HG02884 (cell line): ENCODE data around the gene ATAD2B.

Experiments used
- ATAC-seq: cut with Tn5 transposase; IDR thresholded peaks from one replicate; pipeline ENCODE4 v1.9.1; 2021; ENCODE audit warnings: mild to moderate bottlenecking, moderate library complexity; ENCODE audit not compliant: unreplicated experiment

The ATAD2B gene

GRCh38 chr2:23838996-23839395 lies 87.9 kb downstream of the ATAD2B start:
- no peak for ATAC-seq

GRCh38 chr2:23838581-23838980 lies 88.3 kb downstream of the ATAD2B start:
- ATAC-seq: no peak

- ATAC-seq: no peak
Measured at GRCh38 chr2:23837871-23838270, 89.1 kb downstream of the ATAD2B start.

- no peak for ATAC-seq
Measured at GRCh38 chr2:23836971-23837565, 89.9 kb downstream of the ATAD2B start.

- no peak for ATAC-seq
Measured at GRCh38 chr2:23836505-23836904, 90.4 kb downstream of the ATAD2B start.

- ATAC-seq: no peak
Measured at GRCh38 chr2:23835988-23836387, 90.9 kb downstream of the ATAD2B start.

GRCh38 chr2:23835423-23835822 lies 91.5 kb downstream of the ATAD2B start:
- ATAC-seq: no peak

GRCh38 chr2:23828986-23829385 lies 97.9 kb downstream of the ATAD2B start:
- ATAC-seq: no peak

- ATAC-seq: no peak
Measured at GRCh38 chr2:23828256-23828980, 98.5 kb downstream of the ATAD2B start.

- no peak for ATAC-seq
Measured at GRCh38 chr2:23827287-23827686, 99.6 kb downstream of the ATAD2B start.

GRCh38 chr2:23826771-23827170 lies 100.2 kb downstream of the ATAD2B start:
- no peak for ATAC-seq

- ATAC-seq: no peak
Measured at GRCh38 chr2:23826040-23826439, 100.9 kb downstream of the ATAD2B start.

GRCh38 chr2:23824777-23825212 lies 102.1 kb downstream of the ATAD2B start:
- no peak for ATAC-seq

GRCh38 chr2:23823863-23824262 lies 103.1 kb downstream of the ATAD2B start:
- no peak for ATAC-seq

GRCh38 chr2:23814963-23815362 lies 112.0 kb downstream of the ATAD2B start:
- no peak for ATAC-seq

GRCh38 chr2:23813438-23813837 lies 113.5 kb downstream of the ATAD2B start:
- ATAC-seq: no peak

GRCh38 chr2:23809150-23809549 lies 117.8 kb downstream of the ATAD2B start:
- peak; percentile 68 for ATAC-seq

GRCh38 chr2:23806665-23807249 lies 120.2 kb downstream of the ATAD2B start:
- no peak for ATAC-seq

- ATAC-seq: no peak
Measured at GRCh38 chr2:23806201-23806600, 120.7 kb downstream of the ATAD2B start.

GRCh38 chr2:23803965-23804542 lies 122.9 kb downstream of the ATAD2B start:
- ATAC-seq: no peak

GRCh38 chr2:23803264-23803964 lies 123.5 kb downstream of the ATAD2B start:
- ATAC-seq: no peak
